Amygdala (tissue), 56 donors: ENCODE measurements around the gene CUL5.
"Not testable (repeated sequence)": the region's sequence is repeated elsewhere in the genome, so short reads cannot be mapped to it uniquely, and the experiment has no call there.

ENCODE experiments used
- DNase-seq, 56 donors: peaks; one replicate each; lab custom pipeline; 2025; lab: John Stamatoyannopoulos, UW

Gene CUL5

DNA sequence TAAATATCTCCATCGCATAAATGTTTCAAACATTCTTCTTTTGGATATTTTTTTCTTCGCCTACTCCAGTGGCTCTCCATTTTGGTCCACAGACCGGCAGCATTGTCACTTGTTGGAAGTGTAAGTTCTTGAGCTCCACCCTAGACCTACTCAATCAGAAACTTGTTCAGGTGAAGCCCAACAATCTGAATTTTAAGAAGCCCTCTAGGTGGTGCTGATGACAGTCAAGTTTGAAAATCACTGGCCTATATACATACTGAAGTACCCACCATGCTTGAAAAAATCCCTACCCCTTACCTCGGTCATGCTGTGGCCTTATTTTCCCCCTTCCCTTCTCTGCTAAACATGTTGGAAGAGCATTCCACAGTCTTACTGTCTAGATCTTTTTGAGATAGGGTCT is 102.4 kb downstream of the CUL5 start:
- DNase-seq = no peak

DNA sequence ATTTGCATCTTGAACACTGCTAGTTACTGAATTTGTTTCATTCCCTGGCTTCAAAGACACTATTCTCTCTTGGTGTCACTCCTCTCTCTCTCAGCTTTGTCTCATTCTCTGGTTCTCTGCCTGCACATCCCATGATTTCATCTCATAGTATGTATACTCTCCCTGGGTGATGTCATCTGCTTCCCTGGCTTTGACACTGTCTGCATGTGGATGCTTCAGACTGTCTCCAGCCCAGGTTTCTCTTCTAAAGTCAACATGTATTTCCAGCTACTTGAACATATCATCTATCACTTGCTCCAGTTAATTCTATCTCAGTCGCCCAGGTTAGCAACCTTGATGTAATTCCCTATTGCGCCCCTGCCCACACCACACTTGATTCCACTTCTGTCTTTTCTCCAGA is 103.4 kb downstream of the CUL5 start:
- no peak for DNase-seq

DNA sequence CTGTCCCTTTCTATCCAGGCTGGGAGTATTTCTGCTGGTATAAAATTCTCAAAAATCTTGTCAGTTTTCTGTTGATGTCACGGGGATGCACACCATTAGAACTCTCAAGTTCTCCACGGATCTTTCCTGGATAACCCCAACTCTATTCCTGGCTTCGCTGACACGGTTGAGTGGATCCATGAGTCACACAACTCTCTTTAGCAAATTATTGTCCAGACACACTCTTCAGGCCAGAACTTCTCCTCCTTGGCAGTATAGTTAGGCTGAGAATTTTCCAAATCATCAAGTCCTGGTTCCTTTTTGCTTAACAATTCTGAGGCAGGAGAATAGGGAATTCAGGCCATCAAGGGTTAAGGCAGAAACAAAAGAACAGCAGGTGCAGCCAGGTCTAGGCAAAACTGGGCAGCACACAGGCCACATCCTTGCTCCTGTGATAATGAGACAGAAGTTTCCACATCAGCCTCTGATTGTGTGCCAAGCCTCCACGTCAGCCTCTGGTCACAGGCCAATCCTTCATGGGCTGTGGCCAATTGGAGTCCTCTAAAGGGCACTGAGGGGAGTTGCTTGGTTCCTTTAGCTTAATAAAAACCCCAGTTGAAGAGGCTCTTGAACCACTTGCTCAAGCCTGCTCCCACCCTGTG is 106.9 kb downstream of the CUL5 start:
- DNase-seq = peak in 54 of 56 donors; percentile 1 to 89 (median 54)

DNA sequence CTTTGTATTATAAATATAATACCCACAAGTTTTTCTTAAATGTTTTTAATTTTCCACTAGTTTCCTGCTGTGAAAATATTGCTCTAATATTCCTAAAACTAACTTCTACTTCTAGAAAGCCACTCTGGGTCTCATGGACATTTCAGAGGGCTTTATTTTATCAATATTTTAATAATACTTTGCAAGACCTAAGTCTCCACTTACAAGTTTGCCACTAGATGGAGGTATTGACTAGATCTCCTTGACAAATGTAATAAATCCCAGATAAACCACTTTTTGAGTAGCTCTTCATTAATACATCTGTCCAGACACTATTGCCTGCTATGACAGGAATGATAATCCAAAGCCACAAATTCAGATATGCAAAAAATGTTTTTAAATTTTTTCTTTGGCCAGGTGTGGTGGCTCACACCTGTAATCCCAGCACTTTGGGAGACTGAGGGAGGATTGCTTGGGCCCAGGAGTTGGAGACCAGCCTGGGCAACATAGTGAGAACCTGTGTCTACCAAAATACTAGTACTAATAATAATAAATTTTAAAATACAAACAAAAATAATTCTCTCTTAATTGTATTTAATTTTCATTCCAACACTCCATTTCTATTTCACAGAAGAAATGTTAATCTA is 109.2 kb downstream of the CUL5 start:
- DNase-seq = no peak

DNA sequence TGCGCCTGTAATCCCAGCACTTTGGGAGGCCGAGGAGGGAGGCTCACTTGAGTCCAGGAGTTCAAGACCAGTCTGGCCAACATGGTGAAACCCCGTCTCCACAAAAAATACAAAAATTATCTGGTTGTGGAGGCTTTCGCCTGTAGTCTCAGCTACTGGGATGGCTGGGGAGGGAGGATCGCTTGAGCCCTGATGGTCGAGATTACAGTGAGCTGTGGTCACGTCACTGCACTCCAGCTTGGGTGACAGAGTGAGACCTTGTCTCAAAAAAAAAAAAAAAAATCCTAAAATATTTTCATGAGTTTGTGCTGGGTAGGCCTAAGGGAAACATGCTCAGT is 112.2 kb downstream of the CUL5 start:
- DNase-seq = not testable (repeated sequence)

DNA sequence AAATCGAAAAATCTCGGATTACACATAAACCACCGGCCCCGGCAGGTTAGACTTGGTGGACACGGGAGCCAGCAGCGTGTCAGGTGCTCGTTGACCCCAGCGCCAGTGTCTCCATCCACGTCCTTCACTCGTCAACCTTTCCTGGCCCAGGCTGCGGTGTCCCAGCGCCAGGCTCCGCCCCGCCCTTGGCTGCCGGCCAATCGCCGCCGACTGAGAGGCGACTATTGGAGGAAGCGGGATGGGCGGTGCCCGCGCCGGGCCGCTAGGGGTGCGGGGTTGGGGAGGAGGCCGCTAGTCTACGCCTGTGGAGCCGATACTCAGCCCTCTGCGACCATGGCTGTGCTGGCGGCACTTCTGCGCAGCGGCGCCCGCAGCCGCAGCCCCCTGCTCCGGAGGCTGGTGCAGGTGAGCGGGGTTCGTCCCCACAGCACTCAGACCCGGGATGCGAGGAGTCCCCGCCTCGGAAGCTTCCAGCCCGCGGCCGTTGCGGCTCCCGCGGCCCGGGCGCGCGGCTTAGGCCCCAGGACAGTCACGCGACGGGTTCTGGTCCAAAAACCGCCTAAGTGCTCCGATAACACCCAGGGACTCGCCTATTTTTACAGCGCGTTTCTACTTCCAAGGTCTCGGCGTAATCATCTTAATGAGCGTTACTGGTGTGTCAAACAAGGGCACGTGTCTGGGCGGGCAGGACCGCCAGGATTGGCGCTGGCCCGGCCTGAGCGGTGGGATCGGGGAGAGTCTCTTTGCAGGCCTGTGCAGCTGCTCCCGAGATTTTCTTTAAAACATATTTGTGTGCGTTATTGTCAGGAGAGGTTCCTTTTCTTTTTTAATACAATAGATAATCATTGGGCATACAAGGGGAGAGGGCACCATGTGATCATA is 112.8 kb downstream of the CUL5 start, which contains the start of gene ACAT1:
ACAT1 (plus strand) TSS at position 294 of the 882 bp plus-strand sequence; CDS start at position 334, 40 bp downstream.
- peak; percentile 58 to 97 (median 88) for DNase-seq

DNA sequence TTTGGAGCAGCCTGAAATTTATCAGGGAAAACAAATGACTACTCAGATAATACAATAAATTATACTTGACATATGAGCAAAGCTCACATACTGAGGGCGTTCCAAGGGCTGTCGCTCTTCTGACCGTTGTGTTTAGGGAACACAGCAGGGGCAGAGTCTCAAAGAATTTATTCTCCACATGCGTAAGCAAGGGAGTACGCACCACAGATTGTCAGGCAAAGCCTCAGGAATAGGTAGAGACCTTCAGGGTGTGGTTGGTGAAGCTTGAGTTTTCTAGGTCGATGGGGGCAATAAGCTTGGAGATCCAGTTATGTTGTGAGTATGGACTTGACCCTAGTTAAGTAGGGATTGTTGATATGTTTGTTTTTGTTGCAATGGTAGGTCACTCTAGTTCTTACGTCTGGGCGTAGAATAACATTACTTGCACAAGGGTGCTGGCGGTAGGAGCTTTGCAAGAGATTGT is 113.5 kb downstream of the CUL5 start:
- DNase-seq = peak in 7 of 56 donors; percentile 1 to 46 (median 15)

DNA sequence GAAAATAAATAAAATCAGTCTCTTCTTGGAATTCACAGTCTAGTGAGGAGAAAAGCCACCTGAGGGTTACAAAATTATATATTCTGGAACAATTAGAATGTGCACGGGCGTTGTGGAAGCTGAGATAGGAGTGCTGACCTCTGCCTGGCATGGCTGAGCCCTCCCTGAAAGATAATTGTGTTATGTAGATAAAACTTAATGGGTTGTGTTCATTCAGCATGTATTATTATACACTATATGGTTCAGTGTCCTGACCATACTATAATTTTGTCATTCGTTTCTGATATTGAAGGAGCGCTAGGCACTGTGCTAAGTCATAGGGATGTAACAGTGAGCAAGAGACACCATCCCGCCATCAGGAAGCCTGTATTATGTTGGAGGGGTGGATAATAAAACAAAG is 116.4 kb downstream of the CUL5 start:
- no peak for DNase-seq

DNA sequence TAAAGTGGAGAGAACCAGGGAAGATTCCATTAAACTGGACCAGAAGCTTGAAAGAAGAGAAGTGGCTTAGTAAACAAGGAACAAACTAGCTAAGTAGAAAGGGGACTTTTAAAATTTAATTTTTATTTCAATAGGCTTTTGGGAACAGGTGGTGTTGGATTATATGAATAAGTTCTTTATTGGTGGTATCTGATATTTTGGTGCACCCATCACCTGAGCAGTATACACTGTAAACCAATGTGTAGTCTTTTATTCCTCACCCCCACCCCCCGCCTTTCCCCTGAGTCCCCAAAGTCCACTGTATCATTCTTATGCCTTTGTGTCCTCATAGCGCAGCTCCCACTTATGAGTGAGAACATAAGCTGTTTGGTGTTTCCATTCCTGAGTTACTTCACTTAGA is 120.1 kb downstream of the CUL5 start:
- no peak for DNase-seq

DNA sequence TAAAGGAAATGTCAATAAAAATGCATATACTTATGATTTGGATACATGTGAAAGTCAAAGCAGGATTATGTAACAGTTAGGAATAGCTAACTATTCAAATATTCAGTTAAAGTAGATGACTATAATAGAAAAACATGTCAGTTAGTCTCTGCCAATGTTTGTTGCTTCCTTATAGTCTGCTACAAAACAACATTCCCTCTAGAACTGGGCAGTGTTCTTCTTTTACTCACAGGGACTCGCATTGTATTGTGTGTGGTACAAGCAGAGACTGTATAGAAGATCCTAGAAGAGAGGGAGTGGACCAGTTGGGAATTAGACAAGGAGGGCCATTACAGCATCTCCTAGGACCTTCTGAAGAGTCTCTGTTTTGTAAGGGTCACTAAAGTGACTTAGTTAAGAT is 123.3 kb downstream of the CUL5 start:
- DNase-seq = no peak

DNA sequence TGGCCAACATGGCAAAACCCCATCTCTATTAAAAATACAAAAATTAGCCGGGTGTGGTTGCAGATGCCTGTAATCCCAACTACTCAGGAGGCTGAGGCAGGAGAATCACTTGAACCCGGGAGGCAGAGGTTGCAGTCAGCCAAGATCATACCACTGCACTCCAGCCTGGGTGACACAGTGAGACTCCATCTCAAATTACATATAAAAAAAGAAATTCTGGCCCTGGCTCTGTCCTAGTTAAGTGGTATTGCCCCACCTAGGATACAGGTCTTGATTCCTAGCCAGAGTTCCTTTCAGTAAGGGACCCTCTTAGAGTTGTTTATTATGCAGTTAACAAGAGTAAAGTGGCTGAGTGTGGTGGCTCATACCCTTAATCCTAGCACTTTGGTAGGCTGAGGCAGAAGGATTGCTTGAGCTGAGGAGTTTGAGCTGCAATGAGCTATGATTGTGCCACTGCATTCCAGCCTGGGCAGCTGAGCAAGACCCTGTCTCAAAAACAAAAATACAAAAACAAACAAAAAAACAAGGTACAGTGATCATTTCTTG is 124.4 kb downstream of the CUL5 start:
- not testable (repeated sequence) for DNase-seq

DNA sequence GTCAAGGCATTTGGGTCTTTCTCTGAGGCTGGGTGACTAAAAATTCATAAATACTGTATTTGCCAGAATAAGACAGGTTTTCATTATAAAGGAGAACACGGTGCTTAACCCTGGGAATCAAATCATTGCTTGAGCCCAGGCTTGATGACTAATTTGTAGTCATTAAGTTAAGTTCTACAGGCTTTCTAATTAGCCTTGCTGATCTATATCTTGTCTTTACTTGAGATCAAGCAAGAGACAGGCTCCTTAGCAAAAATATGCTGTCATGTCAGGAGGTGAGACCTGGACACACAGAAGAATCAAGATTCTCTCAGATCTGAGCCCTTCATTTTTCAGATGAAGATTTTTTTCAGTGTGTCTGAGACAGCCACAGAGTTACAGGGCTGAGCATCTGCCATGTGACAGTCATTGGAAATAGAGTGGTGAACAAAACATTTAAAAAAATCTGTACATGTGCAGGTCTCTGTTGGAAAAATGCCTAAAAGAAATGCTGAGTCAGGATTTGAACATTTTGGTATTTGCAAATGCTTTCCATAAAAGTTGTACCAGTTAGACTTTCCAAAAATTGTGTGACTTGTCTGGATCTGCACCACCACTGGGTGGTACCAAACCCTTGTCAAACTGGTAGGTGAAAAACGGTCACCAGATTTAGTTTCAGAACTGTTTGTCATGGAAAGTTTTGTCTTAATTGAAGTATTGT is 127.3 kb downstream of the CUL5 start:
- no peak for DNase-seq

DNA sequence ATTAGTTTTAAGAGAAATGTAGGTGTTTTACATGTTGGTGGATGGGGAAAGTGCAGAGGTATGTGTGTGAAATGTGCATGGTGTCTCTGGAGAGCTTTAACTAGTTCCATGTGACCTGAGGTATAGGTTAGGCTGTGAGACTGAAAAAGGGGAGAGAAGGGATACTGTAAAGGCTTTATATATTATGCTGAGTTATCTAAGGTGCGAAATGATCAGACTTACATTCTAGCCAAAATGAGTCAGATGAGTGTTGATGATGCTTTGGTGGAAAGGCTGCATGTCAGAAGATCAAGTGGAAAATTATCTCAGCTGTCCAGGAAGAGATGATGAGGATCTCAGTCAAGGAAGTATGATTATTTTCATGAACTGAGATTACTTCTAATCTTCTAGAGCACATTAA is 128.5 kb downstream of the CUL5 start:
- DNase-seq = no peak

DNA sequence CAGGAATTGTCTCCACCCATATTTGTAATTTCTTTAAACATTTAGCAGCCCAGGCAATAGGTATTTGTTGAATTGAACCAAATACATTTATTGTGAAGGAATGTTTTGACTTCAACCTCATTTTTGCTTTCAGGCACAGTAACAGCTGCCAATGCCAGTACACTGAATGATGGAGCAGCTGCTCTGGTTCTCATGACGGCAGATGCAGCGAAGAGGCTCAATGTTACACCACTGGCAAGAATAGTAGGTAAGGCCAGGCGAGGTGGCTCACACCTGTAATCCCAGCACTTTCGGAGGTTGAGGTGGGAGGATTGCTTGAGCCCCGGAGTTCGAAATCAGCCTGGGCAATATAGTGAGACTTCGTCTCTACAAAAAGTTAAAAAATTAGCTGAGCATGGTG is 133.6 kb downstream of the CUL5 start:
- DNase-seq = no peak

DNA sequence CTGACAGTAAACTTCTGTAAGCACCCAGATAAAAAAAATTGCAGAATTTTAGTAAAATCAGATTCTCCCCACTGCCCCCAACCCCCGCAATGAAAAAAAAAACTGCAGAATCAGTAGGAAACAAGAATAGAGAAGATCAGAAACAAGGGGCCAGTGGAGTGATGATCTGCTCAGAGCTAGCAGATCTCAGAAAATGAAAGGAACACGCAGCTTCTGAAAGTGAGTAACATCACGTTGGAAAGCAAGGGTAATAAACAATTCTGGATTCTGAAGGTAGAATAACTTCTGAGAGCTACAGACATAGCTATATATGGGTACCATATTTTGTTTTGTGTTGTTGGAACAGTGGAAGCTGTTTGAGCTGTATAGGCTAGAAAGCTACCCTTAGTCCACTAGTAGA is 135.9 kb downstream of the CUL5 start:
- DNase-seq = no peak

DNA sequence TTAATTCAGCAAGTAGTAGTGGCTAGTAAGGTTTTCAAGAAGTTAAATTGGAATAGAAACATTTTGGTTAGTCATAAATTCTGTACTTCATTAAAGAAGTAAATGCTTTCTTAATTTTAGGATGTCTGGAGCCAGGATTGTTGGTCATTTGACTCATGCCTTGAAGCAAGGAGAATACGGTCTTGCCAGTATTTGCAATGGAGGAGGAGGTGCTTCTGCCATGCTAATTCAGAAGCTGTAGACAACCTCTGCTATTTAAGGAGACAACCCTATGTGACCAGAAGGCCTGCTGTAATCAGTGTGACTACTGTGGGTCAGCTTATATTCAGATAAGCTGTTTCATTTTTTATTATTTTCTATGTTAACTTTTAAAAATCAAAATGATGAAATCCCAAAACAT is 138.5 kb downstream of the CUL5 start:
- no peak for DNase-seq

DNA sequence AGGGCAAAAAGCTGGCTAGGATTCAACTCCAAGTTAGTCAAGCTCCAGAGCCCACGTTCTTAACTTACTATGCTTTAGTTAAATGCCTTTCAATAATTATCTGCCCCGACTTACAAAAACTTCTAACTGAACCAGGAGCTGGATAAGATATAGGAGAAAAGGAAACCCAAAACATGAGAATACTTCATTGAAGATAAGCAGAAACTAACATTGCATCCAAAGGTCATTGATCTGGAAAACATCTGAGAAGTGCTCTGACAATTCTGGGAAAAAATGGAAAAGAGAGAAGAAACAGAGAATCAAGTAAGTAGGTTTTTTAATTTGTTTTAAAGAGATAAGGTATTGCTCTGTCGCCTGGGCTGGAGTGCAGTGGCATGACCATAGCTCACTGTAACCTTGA is 139.9 kb downstream of the CUL5 start:
- no peak for DNase-seq

DNA sequence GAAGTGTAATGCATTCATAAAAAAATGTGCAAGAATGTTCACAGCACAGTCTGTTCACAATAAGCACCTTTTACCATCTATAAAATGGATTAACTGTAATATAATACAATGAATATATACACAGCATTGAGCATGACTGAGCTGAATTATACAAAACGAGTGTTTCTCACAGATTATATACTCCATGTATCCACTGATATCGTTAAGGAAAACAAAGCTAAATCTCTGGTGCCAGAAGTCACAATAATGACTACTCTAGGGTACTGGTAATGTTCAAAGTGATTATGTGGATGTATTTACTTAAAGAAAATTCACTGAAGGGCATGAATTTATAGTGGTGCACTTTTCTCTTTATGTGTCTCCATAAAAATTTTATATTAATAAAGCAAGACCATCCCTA is 145.9 kb downstream of the CUL5 start:
- no peak for DNase-seq
